Motor neuron (in vitro differentiated cells): ENCODE measurements around the gene ATP4B. TPM values are rescaled to one million over a fixed set of nuclear protein-coding genes. Genes with fewer than 3 reads are reported as not detected.
"Not testable (repeated sequence)": the region's sequence is repeated elsewhere in the genome, so short reads cannot be mapped to it uniquely, and the experiment has no call there.

Source experiments
- ATAC-seq, 8 experiments: fragments of 200-7000 bp; cut with Tn5 transposase; replicated peaks in 6 of 8; 2 replicates each; pipeline ENCODE4 v1.8.0; 2021; ENCODE audit warnings: mild to moderate bottlenecking in 8 of 8, moderate library complexity in 8 of 8
- H3K27ac ChIP-seq, 2 donors: fragments of 250-450 bp; sonication (Bioruptor Pico); 2 replicates each; pipeline ENCODE4 v1.9.0; 2021; ENCODE audit warnings: antibody characterized with exemption in 2 of 2, mild to moderate bottlenecking in 2 of 2, moderate library complexity in 1 of 2
- H3K4me1 ChIP-seq, 2 donors: fragments of 250-450 bp; sonication (Bioruptor Pico); replicated peaks in 1 of 2; 2 replicates each; pipeline ENCODE4 v1.6.1; 2021; ENCODE audit warnings: antibody characterized with exemption in 2 of 2, mild to moderate bottlenecking in 2 of 2, moderate library complexity in 1 of 2
- H3K4me3 ChIP-seq, 5 donors: fragments of 250-450 bp; sonication (Bioruptor Pico); 2 replicates each; pipeline ENCODE4 v1.9.0; 2021; ENCODE audit warnings: antibody characterized with exemption in 5 of 5, mild to moderate bottlenecking in 5 of 5, moderate library complexity in 4 of 5
- WGBS, 10 experiments: fragments of 450-650 bp; shearing (Covaris generic); methylation state at CpG; one replicate each; pipeline ENCODE4 v1.0.0; 2022; 5-methylcytosine and 5-hydroxymethylcytosine counted together
- in situ Hi-C, 9 experiments: fragments of 400-800 bp; cut with MboI; loops; one replicate each; pipeline ENCODE4 v1.15.0; 2021; ENCODE audit warnings: low sequenced_read_pairs in 9 of 9, low pct_unique_long_range_greater_than_20kb in 2 of 9; ENCODE audit not compliant: unreplicated experiment in 9 of 9
- total RNA-seq, 8 experiments: library from RNA; unstranded; fragments of 300-600 nt; gene quantifications; 2 replicates each; pipeline versions ENCODE4 v1.2.3 to v1.2.4, GENCODE V29; 2022

ATP4B gene
- total RNA-seq, 8 experiments from 2014 or later = 0.14 to 0.49 (median 0.21) TPM; not detected in 3

DNA sequence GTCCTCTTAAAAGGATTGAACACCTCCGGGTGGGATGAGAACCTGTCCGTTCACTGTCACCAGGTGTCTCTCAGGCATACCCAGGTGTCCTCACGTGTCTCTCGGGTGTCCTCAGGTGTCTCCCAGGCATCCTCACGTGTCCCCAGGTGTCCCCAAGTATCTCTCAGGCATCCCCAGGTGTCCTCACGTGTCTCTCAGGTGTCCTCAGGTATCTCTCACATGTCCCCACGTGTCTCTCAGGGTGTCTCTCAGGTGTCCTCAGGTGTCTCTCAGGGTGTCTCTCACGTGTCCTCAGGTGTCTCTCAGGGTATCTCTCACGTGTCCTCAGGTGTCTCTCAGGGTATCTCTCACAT, 33.8 kb downstream of the ATP4B start:
- in situ Hi-C loops = no loop called here
- 80 to 96% (median 93%) methylated on average over 1 to 7 of the region's 9 CpGs; no CpG with 5 or more reads in 5 of the 10 experiments for WGBS, 10 experiments
- no peaks in the 10 kb centered on the region for H3K4me1 ChIP-seq
- no peak overlapping the region for H3K4me3 ChIP-seq
- no peak for ATAC-seq
- no peak overlapping the region for H3K27ac ChIP-seq

DNA sequence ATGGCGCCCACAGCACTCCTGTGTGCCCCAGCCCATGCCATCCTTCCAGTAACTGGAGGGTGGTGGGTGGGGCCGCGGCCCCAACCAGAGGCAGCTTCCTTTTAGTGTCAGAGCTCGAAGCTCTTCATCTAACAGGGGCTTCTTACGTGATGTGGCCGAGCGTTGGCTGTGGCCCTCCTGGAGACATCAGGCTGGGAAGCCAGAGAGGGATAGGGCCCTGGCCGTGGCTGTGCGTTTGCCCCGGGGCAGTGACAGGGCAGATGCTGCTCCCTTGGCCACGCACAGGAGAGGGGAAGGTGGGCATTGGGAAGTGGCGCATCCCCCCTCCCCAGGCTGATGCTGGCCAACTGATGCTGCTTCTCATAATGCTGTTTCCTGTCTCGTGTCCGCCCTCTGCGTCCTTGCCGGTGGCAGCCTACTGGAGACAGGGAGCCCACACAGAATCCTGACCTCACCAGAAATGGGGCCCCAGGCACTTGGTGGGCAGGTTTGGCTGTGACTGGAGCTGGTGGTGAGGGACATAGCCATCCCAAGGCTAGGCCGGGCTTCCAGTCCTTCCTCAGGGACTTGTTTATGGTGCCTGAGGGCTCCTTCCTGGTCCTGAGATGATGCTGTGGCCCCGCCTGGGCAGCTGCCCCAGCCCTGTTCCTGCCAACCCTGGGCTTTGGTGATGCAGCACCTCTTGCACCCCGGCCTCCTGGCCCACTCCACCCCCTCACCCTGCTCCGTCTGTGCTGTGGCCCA, 34.3 kb downstream of the ATP4B start:
- ATAC-seq = peak in 4 of 8 experiments; percentile 27 to 56 (median 46)
- no peak overlapping the region for H3K4me3 ChIP-seq
- in situ Hi-C loops = no loop called here
- WGBS, 10 experiments = 83 to 100% (median 99%) methylated on average over 1 to 7 of the region's 20 CpGs; no CpG with 5 or more reads in 2 of the 10 experiments
- H3K4me1 ChIP-seq = no peaks in the 10 kb centered on the region
- H3K27ac ChIP-seq = no peak overlapping the region

DNA sequence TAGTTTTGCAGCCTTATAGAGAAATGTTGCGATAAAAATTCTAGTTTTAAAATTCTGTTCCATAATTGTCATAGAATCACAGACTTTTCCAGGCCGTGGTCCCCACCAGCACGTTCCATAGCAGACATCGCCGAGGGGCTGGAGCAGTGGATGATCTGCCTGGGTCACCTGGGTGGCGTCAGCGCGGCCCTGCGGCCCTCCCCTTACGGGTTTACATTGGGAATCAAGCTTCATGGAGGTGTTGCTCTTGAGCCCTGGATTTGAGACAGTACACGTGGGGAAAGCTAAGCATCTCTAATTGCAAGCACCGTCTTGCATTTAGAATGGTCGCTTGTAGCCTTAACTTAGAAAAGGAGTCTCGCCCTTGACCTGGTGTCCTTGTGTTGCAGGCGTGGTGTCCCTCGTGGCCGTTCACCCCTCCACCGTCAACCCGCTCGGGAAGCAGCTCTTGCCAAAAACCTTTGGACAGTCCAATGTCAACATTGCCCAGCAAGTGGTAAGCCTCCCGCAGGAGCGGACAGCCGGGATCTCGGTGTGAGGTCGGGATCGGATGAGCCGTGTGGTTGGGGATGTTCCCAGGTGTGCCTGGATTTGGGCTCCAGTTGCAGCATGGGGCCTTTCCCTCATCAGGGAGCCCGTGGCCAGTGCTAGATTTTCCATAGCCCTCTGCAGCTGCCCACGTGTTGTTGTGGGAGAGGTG, 35.1 kb downstream of the ATP4B start:
- WGBS, 10 experiments = 76 to 100% (median 93%) methylated on average over 1 to 14 of the region's 29 CpGs; no CpG with 5 or more reads in 3 of the 10 experiments
- Histone ChIP-seq H3K4me3 (no peak overlapping the region), H3K27ac (no peak overlapping the region), H3K4me1 (no peaks in the 10 kb centered on the region)
- no peak for ATAC-seq
- in situ Hi-C loops = no loop called here

DNA sequence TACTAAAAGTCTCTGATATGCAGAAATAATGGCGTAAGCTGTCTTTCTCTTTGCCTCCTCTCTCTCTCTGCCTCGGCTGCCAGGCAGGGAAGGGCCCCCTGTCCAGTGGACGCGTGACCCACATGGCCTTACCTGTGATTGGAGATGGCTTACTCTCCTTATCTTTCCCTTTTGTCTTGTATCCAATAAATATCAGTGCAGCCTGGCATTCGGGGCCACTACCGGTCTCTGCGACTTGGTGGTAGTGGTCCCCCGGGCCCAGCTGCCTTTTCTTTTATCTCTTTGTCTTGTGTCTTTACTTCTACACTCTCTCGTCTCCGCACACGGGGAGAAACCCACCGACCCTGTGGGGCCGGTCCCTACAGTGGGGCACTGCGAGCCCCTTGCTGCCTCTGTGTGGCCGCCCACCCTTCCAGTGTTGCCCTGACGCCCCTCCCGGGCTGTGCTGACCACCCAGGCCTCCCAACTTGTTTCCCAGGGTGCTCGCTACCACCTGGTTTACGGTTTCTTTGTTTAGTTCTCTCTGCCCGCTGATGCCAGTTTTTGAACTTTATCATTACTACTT, 35.9 kb downstream of the ATP4B start:
- ATAC-seq, H3K27ac ChIP-seq, H3K4me1 ChIP-seq, in situ Hi-C loops, H3K4me3 ChIP-seq: not testable (repeated sequence)
- 80 to 100% (median 90%) methylated on average over 1 to 4 of the region's 20 CpGs; no CpG with 5 or more reads in 6 of the 10 experiments for WGBS, 10 experiments

DNA sequence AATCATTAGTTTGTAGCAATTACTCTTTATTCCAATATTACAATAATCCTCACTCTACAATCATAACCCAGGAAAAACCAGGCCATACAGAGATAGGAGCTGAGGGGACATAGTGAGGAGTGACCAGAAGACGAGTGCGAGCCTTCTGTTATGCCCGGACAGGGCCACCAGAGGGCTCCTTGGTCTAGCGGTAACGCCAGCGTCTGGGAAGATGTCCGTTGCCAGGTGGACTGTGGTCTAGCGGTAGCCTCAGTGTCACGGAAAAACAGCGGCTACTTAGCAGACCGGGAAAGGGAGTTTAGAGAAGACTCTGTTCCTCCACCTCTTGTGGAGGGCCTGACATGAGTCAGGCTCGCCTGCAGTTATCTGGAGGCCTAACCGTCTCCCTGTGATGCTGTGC, 36.5 kb downstream of the ATP4B start:
- H3K27ac ChIP-seq, ATAC-seq, H3K4me1 ChIP-seq, in situ Hi-C loops, H3K4me3 ChIP-seq: not testable (repeated sequence)
- 65% methylated on average over 5 of the region's 13 CpGs; no CpG with 5 or more reads in 9 of the 10 experiments for WGBS, 10 experiments

DNA sequence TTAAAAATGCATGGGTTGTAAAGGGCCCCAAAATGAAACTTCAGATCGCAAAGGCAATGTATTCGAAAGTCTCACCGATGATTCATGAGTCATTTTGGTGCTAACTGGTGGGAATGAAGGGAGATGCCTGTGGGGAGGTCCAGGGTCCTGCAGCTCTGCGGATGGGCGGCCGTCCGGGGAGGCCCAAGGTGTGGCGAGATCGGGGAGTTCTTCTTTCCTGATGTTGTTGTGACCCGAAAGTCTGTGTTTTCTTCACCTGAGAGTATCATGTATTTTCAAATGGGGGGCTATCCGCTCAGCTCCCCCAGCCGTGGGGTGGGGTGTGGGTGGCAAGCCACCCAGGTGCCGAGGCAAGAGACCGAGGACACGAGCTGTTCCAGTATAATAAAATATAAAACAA, 37.0 kb downstream of the ATP4B start:
- in situ Hi-C loops = no loop called here
- ATAC-seq = no peak
- H3K4me3 ChIP-seq = no peak overlapping the region
- H3K27ac ChIP-seq = no peak overlapping the region
- H3K4me1 ChIP-seq = no peaks in the 10 kb centered on the region
- WGBS, 10 experiments = 20 to 100% (median 100%) methylated on average over 1 to 4 of the region's 15 CpGs; no CpG with 5 or more reads in 3 of the 10 experiments

DNA sequence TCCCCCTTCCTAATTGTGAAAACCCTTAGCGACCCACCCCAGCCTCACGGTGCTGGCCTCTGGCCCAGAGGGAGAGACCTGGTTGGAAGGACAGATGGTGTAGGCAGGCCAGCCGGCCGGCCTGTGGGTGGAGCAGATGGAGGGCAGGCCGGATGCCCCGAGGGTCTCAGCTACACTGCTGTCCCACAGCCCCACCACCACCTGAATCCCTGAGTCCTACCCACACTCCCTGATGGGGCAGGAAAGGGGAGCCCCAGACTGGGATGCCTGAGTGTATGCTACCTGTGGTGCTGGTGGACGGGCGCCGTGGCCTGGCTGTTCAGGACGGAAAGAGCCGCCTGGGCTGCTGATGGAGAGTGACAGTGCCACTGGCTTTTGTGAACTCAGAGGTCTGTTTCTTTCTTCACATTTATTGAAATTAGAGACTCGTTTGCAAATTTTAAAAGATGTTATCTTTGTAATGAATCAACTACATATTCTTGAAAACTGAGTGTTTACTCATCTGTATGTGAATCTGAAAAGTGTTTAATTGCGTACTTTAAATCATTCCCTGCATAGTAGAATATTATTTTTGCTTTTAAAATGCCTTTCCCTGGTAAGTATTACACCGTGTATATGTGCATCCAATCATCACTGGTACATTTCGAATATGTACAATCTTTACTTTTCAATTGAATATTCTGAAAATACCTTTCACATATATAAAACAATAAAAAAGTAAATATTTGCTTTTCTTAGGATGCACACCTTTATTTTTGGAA, 37.8 kb downstream of the ATP4B start:
- no peak overlapping the region for H3K27ac ChIP-seq
- peak in 4 of 8 experiments; percentile 22 to 85 (median 72) for ATAC-seq
- 4 to 100% (median 85%) methylated on average over 1 to 14 of the region's 15 CpGs for WGBS, 10 experiments
- H3K4me1 ChIP-seq = no peaks in the 10 kb centered on the region
- no peak overlapping the region for H3K4me3 ChIP-seq
- in situ Hi-C loops = no loop called here

DNA sequence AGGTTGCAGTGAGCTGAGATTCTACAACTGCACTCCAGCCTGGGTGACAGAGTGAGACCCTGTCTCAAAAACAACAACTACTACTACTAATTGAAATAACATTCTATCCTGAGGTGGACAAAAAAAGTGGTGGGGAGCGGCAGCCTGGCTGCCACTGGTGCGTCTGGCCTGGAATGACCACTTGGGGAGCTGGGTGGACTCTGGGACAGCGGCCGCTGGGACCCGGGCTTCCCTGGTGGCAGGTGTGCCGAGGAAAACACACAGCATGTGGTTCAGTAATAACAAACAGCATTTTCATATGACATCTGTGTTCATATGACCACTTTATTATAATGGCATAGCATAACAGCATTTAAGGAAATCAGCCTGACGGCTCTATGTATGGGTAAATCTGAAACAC, 39.5 kb downstream of the ATP4B start:
- Histone ChIP-seq H3K27ac (no peak overlapping the region), H3K4me1 (no peaks in the 10 kb centered on the region), H3K4me3 (no peak overlapping the region)
- WGBS, 10 experiments = 56 to 94% (median 88%) methylated on average over 1 to 5 of the region's 7 CpGs; no CpG with 5 or more reads in 4 of the 10 experiments
- in situ Hi-C loops = no loop called here
- no peak for ATAC-seq

DNA sequence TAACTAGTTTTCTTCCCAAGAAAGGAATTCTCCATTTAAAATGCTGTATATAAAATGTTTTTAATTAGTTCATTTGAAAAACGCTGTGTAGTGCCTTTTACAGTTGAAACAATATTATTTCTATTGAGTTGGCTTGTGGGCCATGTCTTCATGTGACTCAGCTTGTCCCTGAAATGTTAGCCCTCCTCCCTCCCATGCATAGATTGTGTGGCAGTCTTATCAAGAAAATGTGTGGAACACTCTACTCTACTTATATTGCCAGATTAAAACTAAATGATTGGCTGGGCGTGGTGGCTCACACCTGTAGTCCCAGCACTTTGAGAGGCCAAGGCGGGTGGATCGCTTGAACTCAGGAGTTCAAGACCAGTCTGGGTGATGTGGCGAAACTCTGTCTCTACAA, 40.0 kb downstream of the ATP4B start:
- ATAC-seq = no peak
- in situ Hi-C loops = no loop called here
- no peak overlapping the region for H3K4me3 ChIP-seq
- H3K27ac ChIP-seq = no peak overlapping the region
- 50 to 100% (median 88%) methylated on average over 1 to 5 of the region's 5 CpGs; no CpG with 5 or more reads in 2 of the 10 experiments for WGBS, 10 experiments
- H3K4me1 ChIP-seq = no peaks in the 10 kb centered on the region

DNA sequence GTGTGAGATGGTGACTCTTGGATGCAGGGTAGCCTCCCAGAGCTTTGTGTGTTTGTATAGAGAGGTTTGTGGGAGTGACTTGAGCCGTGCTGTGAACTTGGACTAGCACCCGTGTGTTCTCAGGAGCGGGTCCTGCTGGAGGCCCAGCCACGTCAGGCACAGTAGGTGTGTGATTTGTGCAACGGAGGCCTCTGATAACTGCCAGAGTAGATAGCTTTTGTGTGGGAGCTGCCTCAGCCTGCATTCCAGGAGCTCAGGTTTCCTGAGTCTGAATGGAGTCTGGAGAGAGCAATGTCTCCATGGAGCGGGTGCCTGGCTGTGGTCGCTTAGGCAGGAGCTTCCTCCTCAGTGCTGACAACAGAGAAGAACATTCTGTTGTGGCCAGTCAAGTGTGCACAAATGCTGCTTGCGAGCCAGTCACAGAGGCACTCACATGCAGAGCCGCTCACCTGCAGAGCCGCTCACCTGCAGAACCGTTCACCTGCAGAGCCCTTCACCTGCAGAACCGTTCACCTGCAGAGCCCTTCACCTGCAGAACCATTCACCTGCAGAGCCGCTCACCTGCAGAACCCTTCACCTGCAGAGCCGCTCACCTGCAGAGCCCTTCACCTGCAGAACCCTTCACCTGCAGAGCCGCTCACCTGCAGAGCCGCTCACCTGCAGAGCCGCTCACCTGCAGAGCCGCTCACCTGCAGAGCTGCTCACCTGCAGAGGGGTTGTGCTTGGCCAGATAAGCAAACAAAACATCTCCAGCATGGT, 40.8 kb downstream of the ATP4B start:
- no peak overlapping the region for H3K27ac ChIP-seq
- H3K4me1 ChIP-seq = no peaks in the 10 kb centered on the region
- H3K4me3 ChIP-seq = no peak overlapping the region
- 60 to 100% (median 93%) methylated on average over 1 to 7 of the region's 18 CpGs; no CpG with 5 or more reads in 5 of the 10 experiments for WGBS, 10 experiments
- peak in 3 of 8 experiments; percentile 45 to 94 (median 62) for ATAC-seq
- in situ Hi-C loops = no loop called here

DNA sequence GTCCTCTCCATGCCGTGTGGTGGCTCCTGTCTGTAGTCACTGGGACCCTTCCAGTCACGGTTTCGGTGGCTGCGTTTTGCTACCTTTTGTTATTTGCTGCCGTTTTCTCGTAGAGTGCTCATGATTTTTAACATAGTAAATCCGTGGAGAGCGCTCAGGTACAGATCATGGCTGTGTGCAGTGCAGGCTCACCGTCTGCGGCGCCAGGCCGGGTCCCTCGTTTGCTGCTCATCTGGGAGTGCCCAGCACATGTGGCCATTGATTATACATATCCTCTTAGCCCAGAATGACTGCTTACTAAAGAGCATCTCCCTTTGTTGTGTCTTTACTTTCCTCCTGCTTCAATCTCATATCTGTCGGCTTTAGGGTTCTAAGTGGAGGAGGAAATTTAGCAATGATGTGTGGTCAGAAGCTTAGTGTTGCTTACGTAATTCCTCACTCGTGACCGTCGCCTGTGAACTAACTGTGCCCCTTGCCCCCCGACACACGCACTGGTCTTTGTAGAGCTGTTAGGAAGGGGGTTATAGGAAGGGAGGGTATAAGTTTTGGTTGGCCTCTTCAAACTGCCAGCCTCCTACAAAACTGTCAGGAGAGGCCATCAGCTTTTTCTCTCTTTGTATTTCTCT, 41.6 kb downstream of the ATP4B start:
- ATAC-seq = no peak
- no peaks in the 10 kb centered on the region for H3K4me1 ChIP-seq
- H3K27ac ChIP-seq = no peak overlapping the region
- in situ Hi-C loops = no loop called here
- no peak overlapping the region for H3K4me3 ChIP-seq
- 92 to 100% (median 96%) methylated on average over 3 to 9 of the region's 20 CpGs; no CpG with 5 or more reads in 3 of the 10 experiments for WGBS, 10 experiments

DNA sequence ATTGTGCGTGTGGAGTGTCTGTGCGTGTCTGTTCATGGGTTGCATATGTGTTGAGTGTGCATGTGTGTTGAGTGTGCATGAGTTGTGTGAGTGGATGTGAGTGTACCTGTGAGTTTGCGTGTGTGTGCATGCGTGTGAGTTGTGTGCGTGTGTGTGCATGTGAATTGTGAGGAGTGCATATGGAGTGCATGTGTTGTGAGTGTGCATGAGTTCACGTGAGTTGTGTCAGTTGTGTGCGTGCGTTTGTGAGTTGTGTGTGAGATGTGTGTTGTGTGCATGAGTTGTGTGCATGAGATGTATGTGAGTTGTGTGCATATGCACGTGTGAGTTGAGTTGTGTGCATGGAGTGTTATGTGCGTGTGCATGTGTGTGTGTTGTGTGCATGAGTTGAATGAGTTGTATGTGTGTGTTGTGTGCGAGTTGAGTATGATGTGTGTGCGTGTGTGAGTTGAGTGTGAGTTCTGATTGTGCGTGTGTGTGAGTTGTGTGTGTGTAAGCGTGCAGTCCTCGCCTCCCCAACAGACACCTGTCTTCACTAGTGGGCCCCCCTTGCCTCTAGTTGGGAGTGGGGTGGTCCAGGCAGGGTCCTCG, 44.1 kb downstream of the ATP4B start:
- H3K4me3 ChIP-seq = no peak overlapping the region
- no peaks in the 10 kb centered on the region for H3K4me1 ChIP-seq
- ATAC-seq = no peak
- in situ Hi-C loops = no loop called here
- 80 to 100% (median 90%) methylated on average over 1 to 8 of the region's 16 CpGs; no CpG with 5 or more reads in 2 of the 10 experiments for WGBS, 10 experiments
- H3K27ac ChIP-seq = no peak overlapping the region
